Ascending aorta (tissue), 2 donors: ENCODE measurements around the gene THRB. TPM values are rescaled to one million over a fixed set of nuclear protein-coding genes. Genes with fewer than 3 reads are reported as not detected.

ENCODE experiments used
- DNase-seq, 2 donors: peaks; one replicate each; pipeline ENCODE4 v3.0.0-alpha.2; 2019; ENCODE audit warnings: low spot score in 2 of 2
- H3K27ac ChIP-seq, 2 donors: fragments of 200-600 bp; sonication (generic); one replicate each; pipeline ENCODE4 v1.5.1; 2016 to 2017; ENCODE audit warnings: mild to moderate bottlenecking in 1 of 2
- H3K27me3 ChIP-seq: fragments of 200-600 bp; sonication (generic); one replicate; pipeline ENCODE4 v1.5.1; 2017
- H3K36me3 ChIP-seq, 2 donors: fragments of 200-600 bp; sonication (generic); one replicate each; pipeline ENCODE4 v1.5.1; 2016
- H3K4me1 ChIP-seq, 2 donors: fragments of 200-600 bp; sonication (generic); one replicate each; pipeline ENCODE4 v1.5.1; 2016 to 2017; ENCODE audit warnings: mild to moderate bottlenecking in 1 of 2
- H3K4me3 ChIP-seq, 2 donors: fragments of 200-600 bp; sonication (generic); one replicate each; pipeline ENCODE4 v1.5.1; 2016 to 2017; ENCODE audit warnings: mild to moderate bottlenecking in 1 of 2
- H3K9me3 ChIP-seq, 2 donors: fragments of 200-600 bp; sonication (generic); one replicate each; pipeline ENCODE4 v1.5.1; 2016
- CTCF ChIP-seq, 3 experiments: fragments of 200-600 bp in 2 of 3; fragments of 450-650 bp in 1 of 3; sonication (generic) in 2 of 3; IDR thresholded peaks; one replicate each; pipeline ENCODE4 v1.5.1; 2016 to 2019; ENCODE audit warnings: antibody characterized with exemption in 3 of 3, mild to moderate bottlenecking in 1 of 3, moderate library complexity in 1 of 3
- intact Hi-C: fragments of 100-400 bp; cut with DNase I; formaldehyde crosslinking; loops from one replicate; pipeline ENCODE4 v1.15.1; 2023
- total RNA-seq: library from RNA; depleted of rRNA; stranded (reverse); fragments of >200 nt; gene quantifications from one replicate; pipeline ENCODE4 v1.1.0, GENCODE V29; 2016

Gene THRB
- total RNA-seq, 1 donor from 2014 or later: 24.7 TPM

- Histone ChIP-seq H3K9me3 (no peaks in the 10 kb centered on the region), H3K27me3 (no peaks in the 10 kb centered on the region), H3K4me3 (no peak overlapping the region), H3K27ac (peak overlapping the region; percentile 55 to 69), H3K4me1 (peaks cover 0 to 42% of the 10 kb centered on the region in 2 donors), H3K36me3 (no peaks in the 10 kb centered on the region)
- no peak for DNase-seq
- no peak for TF ChIP-seq CTCF (IDR thresholded peaks at IDR 0.05)
- intact Hi-C loops: no loop called here
Measured at GRCh38 chr3:24481193-24481592, 13.5 kb downstream of the THRB start.

GRCh38 chr3:24480497-24480896, 14.2 kb downstream of the THRB start:
- DNase-seq: no peak
- no peak overlapping the region for H3K4me3 ChIP-seq
- peaks cover 0 to 37% of the 10 kb centered on the region in 2 donors for H3K4me1 ChIP-seq
- H3K27ac ChIP-seq: peak overlapping the region; percentile 55 to 69
- no peaks in the 10 kb centered on the region for H3K36me3 ChIP-seq
- H3K9me3 ChIP-seq: no peaks in the 10 kb centered on the region
- no peaks in the 10 kb centered on the region for H3K27me3 ChIP-seq
- no peak for TF ChIP-seq CTCF (IDR thresholded peaks at IDR 0.05)
- intact Hi-C loops: no loop called here

- Histone ChIP-seq H3K9me3 (no peaks in the 10 kb centered on the region), H3K4me1 (peaks cover 0 to 36% of the 10 kb centered on the region in 2 donors), H3K36me3 (no peaks in the 10 kb centered on the region), H3K27me3 (no peaks in the 10 kb centered on the region), H3K27ac (peak overlapping the region; percentile 55 to 69), H3K4me3 (no peak overlapping the region)
- no peak for DNase-seq
- TF ChIP-seq CTCF (IDR thresholded peaks at IDR 0.05): no peak
- intact Hi-C loops: loop anchor here (5.0 kb wide), 1 partner anchor 78 kb away; no protein-coding TSS in a partner anchor
Measured at GRCh38 chr3:24479816-24480215, 14.8 kb downstream of the THRB start.

GRCh38 chr3:24476871-24477656, 17.6 kb downstream of the THRB start:
- Histone ChIP-seq H3K4me1 (peaks cover 0 to 23% of the 10 kb centered on the region in 2 donors), H3K9me3 (no peaks in the 10 kb centered on the region), H3K4me3 (peak overlapping the region in 1 of 2 donors; percentile 10), H3K36me3 (no peaks in the 10 kb centered on the region), H3K27ac (peak overlapping the region; percentile 54 to 58), H3K27me3 (no peaks in the 10 kb centered on the region)
- intact Hi-C loops: loop anchor here (5.0 kb wide), 1 partner anchor 75 kb away; no protein-coding TSS in a partner anchor
- DNase-seq: no peak
- TF ChIP-seq CTCF (IDR thresholded peaks at IDR 0.05): no peak

GRCh38 chr3:24475925-24476324, 18.7 kb downstream of the THRB start:
- no peak for DNase-seq
- Histone ChIP-seq H3K4me3 (no peak overlapping the region), H3K27me3 (no peaks in the 10 kb centered on the region), H3K36me3 (no peaks in the 10 kb centered on the region), H3K27ac (peak overlapping the region in 1 of 2 donors; percentile 24), H3K9me3 (no peaks in the 10 kb centered on the region), H3K4me1 (peaks cover 0 to 23% of the 10 kb centered on the region in 2 donors)
- TF ChIP-seq CTCF (IDR thresholded peaks at IDR 0.05): no peak
- intact Hi-C loops: loop anchor here (5.0 kb wide), 1 partner anchor 74 kb away; no protein-coding TSS in a partner anchor
